A673 (cell line): ENCODE measurements around the gene NFIB. TPM values are rescaled to one million over a fixed set of nuclear protein-coding genes. Genes with fewer than 3 reads are reported as not detected.

Experiments
- BruUV-seq: library from RNA; stranded (reverse); fragments of 400-500 nt; replicated peaks from 2 replicates; lab custom pipeline; 2021; lab: Mats Ljungman, UMichigan
- CTCF ChIA-PET: fragments of 300-600 bp; sonication (Branson Sonifier 250); formaldehyde crosslinking; loops from one replicate; lab custom pipeline; 2022; ENCODE audit warnings: antibody characterized with exemption; lab: Charles Lee
- POLR2A ChIA-PET: fragments of 300-600 bp; sonication (Branson Sonifier 250); formaldehyde crosslinking; loops from one replicate; lab custom pipeline; 2022; ENCODE audit warnings: antibody characterized with exemption; ENCODE audit not compliant: low non-redundant PET; lab: Charles Lee
- DNase-seq: peaks from one replicate; pipeline ENCODE4 v3.0.0-alpha.2; 2015; ENCODE audit warnings: low spot score
- H3K27ac ChIP-seq: fragments of 200-600 bp; sonication (generic); 2 replicates; pipeline ENCODE4 v1.5.1; 2016; ENCODE audit warnings: mixed run types, low read depth, mild to moderate bottlenecking, mixed read lengths, antibody characterized with exemption, low read length; ENCODE audit not compliant: poor library complexity, severe bottlenecking
- H3K27me3 ChIP-seq: fragments of 200-600 bp; sonication (generic); replicated peaks from 2 replicates; pipeline ENCODE4 v1.6.1; 2017; ENCODE audit warnings: mixed run types, low read depth, mild to moderate bottlenecking, mixed read lengths, antibody characterized with exemption, low read length; ENCODE audit not compliant: insufficient read depth, poor library complexity
- H3K36me3 ChIP-seq: fragments of 200-600 bp; sonication (generic); 2 replicates; pipeline ENCODE4 v1.6.1; 2016; ENCODE audit warnings: mixed run types, mild to moderate bottlenecking, mixed read lengths, antibody characterized with exemption, low read length; ENCODE audit not compliant: insufficient read depth, poor library complexity, severe bottlenecking
- H3K4me1 ChIP-seq: fragments of 200-600 bp; sonication (generic); 2 replicates; pipeline ENCODE4 v1.6.1; 2017; ENCODE audit warnings: mixed run types, mild to moderate bottlenecking, mixed read lengths, antibody characterized with exemption, low read length; ENCODE audit not compliant: insufficient read depth, poor library complexity, severe bottlenecking
- H3K4me3 ChIP-seq: fragments of 200-600 bp; sonication (generic); 2 replicates; pipeline ENCODE4 v1.5.1; 2016; ENCODE audit warnings: low read depth, mixed run types, mild to moderate bottlenecking, mixed read lengths, low read length; ENCODE audit not compliant: poor library complexity, severe bottlenecking
- H3K9me3 ChIP-seq: fragments of 200-600 bp; sonication (generic); 2 replicates; pipeline ENCODE4 v1.6.1; 2016; ENCODE audit warnings: mixed run types, low read depth, mild to moderate bottlenecking, mixed read lengths, antibody characterized with exemption, low read length; ENCODE audit not compliant: poor library complexity, severe bottlenecking
- EZH2 ChIP-seq: fragments of 200-600 bp; sonication (generic); IDR thresholded peaks from 2 replicates; pipeline ENCODE4 v1.6.1; 2017; ENCODE audit warnings: borderline replicate concordance, low read depth, mild to moderate bottlenecking, mixed read lengths, antibody characterized with exemption, low read length; ENCODE audit not compliant: poor library complexity, severe bottlenecking
- intact Hi-C: fragments of 100-400 bp; cut with micrococcal nuclease; formaldehyde crosslinking; loops from one replicate; pipeline ENCODE4 v1.10.0; 2022; ENCODE audit not compliant: unreplicated experiment
- total RNA-seq: library from RNA; stranded (reverse); gene quantifications from 2 replicates; pipeline ENCODE4 v1.2.3, GENCODE V29; 2021
- TF ChIP-seq, protein P1 (sequence below): fragments of 300-800, 200-600 bp; sonication (generic); conservative IDR thresholded peaks from 2 replicates; pipeline ENCODE4 v1.5.1; 2017; ENCODE audit warnings: low read depth, mild to moderate bottlenecking, antibody characterized with exemption, low read length, moderate library complexity, mixed read lengths

The NFIB gene
- total RNA-seq, 1 experiment from 2014 or later, result 41.2 TPM

- no peak for DNase-seq
- TF ChIP-seq, protein P1, sequence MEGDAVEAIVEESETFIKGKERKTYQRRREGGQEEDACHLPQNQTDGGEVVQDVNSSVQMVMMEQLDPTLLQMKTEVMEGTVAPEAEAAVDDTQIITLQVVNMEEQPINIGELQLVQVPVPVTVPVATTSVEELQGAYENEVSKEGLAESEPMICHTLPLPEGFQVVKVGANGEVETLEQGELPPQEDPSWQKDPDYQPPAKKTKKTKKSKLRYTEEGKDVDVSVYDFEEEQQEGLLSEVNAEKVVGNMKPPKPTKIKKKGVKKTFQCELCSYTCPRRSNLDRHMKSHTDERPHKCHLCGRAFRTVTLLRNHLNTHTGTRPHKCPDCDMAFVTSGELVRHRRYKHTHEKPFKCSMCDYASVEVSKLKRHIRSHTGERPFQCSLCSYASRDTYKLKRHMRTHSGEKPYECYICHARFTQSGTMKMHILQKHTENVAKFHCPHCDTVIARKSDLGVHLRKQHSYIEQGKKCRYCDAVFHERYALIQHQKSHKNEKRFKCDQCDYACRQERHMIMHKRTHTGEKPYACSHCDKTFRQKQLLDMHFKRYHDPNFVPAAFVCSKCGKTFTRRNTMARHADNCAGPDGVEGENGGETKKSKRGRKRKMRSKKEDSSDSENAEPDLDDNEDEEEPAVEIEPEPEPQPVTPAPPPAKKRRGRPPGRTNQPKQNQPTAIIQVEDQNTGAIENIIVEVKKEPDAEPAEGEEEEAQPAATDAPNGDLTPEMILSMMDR, result no peak
- TF ChIP-seq EZH2, result no peak
- Histone ChIP-seq H3K4me1 (peaks cover 14% of the 10 kb centered on the region), H3K4me3 (no peak overlapping the region), H3K27me3 (no peaks in the 10 kb centered on the region), H3K36me3 (no peaks in the 10 kb centered on the region), H3K27ac (no peak overlapping the region), H3K9me3 (no peaks in the 10 kb centered on the region)
- intact Hi-C loops, result no loop called here
- POLR2A ChIA-PET, result no interaction called here
- CTCF ChIA-PET, result interaction anchor here (0.6 kb wide), 1 partner anchor 265 kb away, joined by 4 read pairs; no protein-coding TSS in a partner anchor
- no TSS peak for BruUV-seq
These were observed 177.8 kb downstream of the NFIB start for GRCh38 chr9:14136047-14136635.

DNA sequence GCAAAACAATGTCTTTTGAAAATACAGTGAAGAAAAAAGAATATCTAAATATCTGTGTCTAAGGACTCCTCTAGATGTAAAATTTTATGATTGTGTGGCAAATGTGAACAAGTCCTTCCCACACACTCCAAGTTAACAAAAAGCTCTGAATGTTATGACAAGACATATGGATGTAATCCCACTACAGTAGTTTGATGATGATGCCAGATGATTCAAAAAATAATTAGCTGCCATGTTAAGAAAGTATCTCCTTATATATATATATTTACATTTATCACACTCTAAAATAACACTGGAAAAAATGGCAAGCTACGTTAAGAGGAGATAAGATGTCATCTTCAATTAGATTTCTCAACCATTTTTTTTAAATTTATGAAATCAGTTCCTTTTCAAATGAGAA lies 178.5 kb downstream of the NFIB start:
- BruUV-seq, result no TSS peak
- POLR2A ChIA-PET, result no interaction called here
- CTCF ChIA-PET, result no interaction called here

GRCh38 chr9:14133394-14133793 lies 180.5 kb downstream of the NFIB start:
- H3K4me3 ChIP-seq, result no peak overlapping the region
- H3K4me1 ChIP-seq, result peaks cover 13% of the 10 kb centered on the region
- ChIA-PET POLR2A (no interaction called here), CTCF (no interaction called here)
- no peaks in the 10 kb centered on the region for H3K9me3 ChIP-seq
- no peak for DNase-seq
- no peak for TF ChIP-seq EZH2
- intact Hi-C loops, result no loop called here
- no TSS peak for BruUV-seq
- no peak overlapping the region for H3K27ac ChIP-seq
- no peaks in the 10 kb centered on the region for H3K36me3 ChIP-seq
- H3K27me3 ChIP-seq, result no peaks in the 10 kb centered on the region

More for the DNA sequence above, 178.5 kb downstream of the NFIB start:
- Histone ChIP-seq H3K27me3 (no peaks in the 10 kb centered on the region), H3K27ac (no peak overlapping the region), H3K4me3 (no peak overlapping the region), H3K4me1 (peaks cover 13% of the 10 kb centered on the region), H3K9me3 (no peaks in the 10 kb centered on the region), H3K36me3 (no peaks in the 10 kb centered on the region)
- DNase-seq, result no peak
- intact Hi-C loops, result no loop called here
- no peak for TF ChIP-seq EZH2
- TF ChIP-seq, protein P1, result no peak

DNA sequence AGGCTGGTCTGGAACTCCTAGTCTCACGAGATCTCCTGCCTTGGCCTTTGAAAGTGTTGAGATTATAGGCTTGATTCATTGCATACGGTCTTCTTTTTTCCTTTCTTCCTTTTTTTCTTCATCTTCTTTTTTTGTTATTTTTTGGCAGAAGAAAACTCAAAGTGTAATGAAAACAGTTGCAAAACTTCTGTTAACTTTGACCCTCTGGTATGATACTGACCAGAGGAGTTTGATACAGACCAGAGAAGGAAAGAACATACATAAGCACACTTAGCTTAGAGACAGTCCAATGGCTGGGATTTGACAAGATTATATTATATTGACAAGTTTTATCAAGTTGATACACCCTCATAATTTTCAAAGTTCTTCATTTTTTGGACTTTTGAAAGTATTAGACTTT lies 181.2 kb downstream of the NFIB start:
- TF ChIP-seq, protein P1, result no peak
- TF ChIP-seq EZH2, result no peak
- Histone ChIP-seq H3K27me3 (no peaks in the 10 kb centered on the region), H3K4me3 (no peak overlapping the region), H3K27ac (no peak overlapping the region), H3K36me3 (no peaks in the 10 kb centered on the region), H3K9me3 (no peaks in the 10 kb centered on the region), H3K4me1 (peaks cover 13% of the 10 kb centered on the region)
- CTCF ChIA-PET, result no interaction called here
- no TSS peak for BruUV-seq
- intact Hi-C loops, result no loop called here
- POLR2A ChIA-PET, result no interaction called here
- DNase-seq, result no peak
